22Rv1 (cell line): ENCODE measurements around the gene TTC12.

ENCODE experiments used
- CTCF ChIP-seq: fragments of 450-650 bp; IDR thresholded peaks from 2 replicates; pipeline ENCODE4 v1.5.1; 2017; ENCODE audit warnings: mild to moderate bottlenecking
- ZFX ChIP-seq: fragments of 450-650 bp; IDR thresholded peaks from 2 replicates; pipeline ENCODE4 v1.6.1; 2017; ENCODE audit warnings: antibody characterized with exemption, borderline replicate concordance

DNA sequence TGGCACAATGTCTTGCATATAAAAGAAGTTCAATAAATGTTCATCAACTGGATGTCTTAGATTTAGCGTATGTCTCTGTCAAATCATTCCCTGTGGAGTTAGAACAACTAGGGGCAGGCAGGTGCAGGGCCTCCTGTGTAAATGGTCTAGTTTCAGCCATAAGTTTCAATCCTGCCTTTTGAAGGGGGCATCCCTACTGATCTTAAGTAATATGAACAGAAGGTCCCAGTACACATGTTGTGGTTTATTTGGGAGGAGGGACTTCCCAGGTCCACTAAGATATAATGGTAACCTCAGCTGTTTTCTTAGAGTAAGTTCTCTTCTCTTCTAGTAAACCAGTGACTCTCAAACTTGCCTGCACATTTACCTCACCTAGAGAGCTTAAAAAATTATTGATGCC is 19.8 kb downstream of the TTC12 start:
- TF ChIP-seq CTCF, result no peak
- no peak for TF ChIP-seq ZFX
